ENCODE measurements around the gene CAMKK2. TPM values are rescaled to one million over a fixed set of nuclear protein-coding genes. Genes with fewer than 3 reads are reported as not detected.
A peak's percentile ranks its signal among the peaks of the same experiment; 100 is the strongest.

Gene CAMKK2
- total RNA-seq, 1 experiment from 2014 or later = 24.7 TPM

DNA sequence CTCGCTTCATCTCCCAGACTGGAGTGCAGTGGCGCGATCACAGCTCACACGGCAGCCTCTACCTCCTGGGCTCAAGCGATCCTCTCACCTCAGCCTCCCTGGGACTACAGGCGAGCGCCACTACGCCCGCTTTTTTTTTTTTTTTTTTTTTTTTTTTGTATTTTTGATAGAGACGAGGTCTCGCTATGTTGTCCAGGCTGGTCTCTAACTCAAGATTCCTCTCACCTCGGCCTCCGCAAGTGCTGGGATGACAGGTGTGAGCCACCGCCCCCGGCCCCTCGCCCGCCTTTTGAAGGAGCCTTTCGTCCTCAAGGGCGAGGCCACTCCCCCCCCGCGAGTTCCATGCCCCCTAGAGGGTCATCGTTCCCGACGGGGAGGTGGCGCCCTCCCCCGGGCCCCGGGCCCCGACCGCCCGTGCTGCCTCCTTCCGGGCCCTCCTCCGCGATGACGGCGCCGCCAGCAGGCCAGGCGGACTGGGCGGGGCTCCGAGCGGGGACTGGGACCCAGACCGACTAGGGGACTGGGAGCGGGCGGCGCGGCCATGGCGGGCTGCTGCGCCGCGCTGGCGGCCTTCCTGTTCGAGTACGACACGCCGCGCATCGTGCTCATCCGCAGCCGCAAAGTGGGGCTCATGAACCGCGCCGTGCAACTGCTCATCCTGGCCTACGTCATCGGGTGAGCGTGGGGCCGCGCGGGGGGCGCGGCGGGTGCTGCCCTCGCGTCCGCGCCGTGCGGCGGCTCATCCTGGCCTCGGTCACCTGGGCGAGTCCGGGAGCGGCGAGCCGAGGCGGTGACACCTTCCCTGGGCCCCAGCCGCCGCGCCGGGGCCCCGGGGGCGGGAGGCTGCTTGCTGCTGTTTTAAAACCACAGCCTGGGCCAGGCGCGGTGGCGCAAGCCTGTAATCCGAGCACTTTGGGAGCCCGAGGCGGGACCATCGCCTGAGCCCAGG is 86.6 kb downstream of the CAMKK2 start, which contains the start of gene P2RX4:
Gene P2RX4 (plus strand): TSS at position 506 of the 949 bp plus-strand sequence. CDS start 36 bp downstream, at position 542.
- peak within 1 kb of the TSS; percentile 56 for H3K9ac ChIP-seq (ENCODE audit: extremely low read depth, insufficient read length, low read length)
- no peaks in the 10 kb centered on the region for H3K79me1 ChIP-seq (ENCODE audit: insufficient read depth, low read depth, low read length, poor library complexity, severe bottlenecking)
- H2BK20ac ChIP-seq (ENCODE audit: low read depth, low read length, poor library complexity, severe bottlenecking) = no peak within 1 kb of the TSS
- no CpG with 5 or more reads among the region's 97 CpGs for WGBS (ENCODE audit: extremely low coverage, insufficient read length, low lambda C conversion rate)
- no peak within 1 kb of the TSS for H3T11ph ChIP-seq (ENCODE audit: low read length)
- no peaks in the 10 kb centered on the region for H3K36me3 Mint-ChIP-seq (ENCODE audit: insufficient read depth in 1 of 3, low read depth in 3 of 3)
- H3K4me3 Mint-ChIP-seq = peak within 1 kb of the TSS; percentile 79 to 83
- no peak within 1 kb of the TSS for H3K27ac ChIP-seq (ENCODE audit: insufficient read length, low read depth, low read length)
- H2BK5ac ChIP-seq (ENCODE audit: insufficient read length, low read length) = no peak within 1 kb of the TSS
- H3K4me1 ChIP-seq (ENCODE audit: insufficient read depth, low read length) = no peaks in the 10 kb centered on the region
- no peak within 1 kb of the TSS for H2BK15ac ChIP-seq (ENCODE audit: low read depth, low read length)
- H3K4me1 Mint-ChIP-seq = peaks cover 7% of the 10 kb centered on the region in 2 experiments
- DNase-seq = peak; percentile 93
- peak within 1 kb of the TSS in 2 of 3 experiments; percentile 7 to 8; a peak in 3 of 7 replicates for H3K27ac Mint-ChIP-seq
- H3K9me3 Mint-ChIP-seq = no peaks in the 10 kb centered on the region; a peak in 1 of 5 replicates
- H3K18ac ChIP-seq (ENCODE audit: insufficient read length, low read depth, low read length) = peak within 1 kb of the TSS; percentile 73
- H3K9me3 ChIP-seq (ENCODE audit: control insufficient read depth, low read depth, low read length) = no peaks in the 10 kb centered on the region
- H4K5ac ChIP-seq (ENCODE audit: insufficient read length, low read depth, low read length) = no peak within 1 kb of the TSS
- peak within 1 kb of the TSS; percentile 42 for H3K4me2 ChIP-seq (ENCODE audit: insufficient read depth, insufficient read length, low read length)
- TF ChIP-seq, protein P1, sequence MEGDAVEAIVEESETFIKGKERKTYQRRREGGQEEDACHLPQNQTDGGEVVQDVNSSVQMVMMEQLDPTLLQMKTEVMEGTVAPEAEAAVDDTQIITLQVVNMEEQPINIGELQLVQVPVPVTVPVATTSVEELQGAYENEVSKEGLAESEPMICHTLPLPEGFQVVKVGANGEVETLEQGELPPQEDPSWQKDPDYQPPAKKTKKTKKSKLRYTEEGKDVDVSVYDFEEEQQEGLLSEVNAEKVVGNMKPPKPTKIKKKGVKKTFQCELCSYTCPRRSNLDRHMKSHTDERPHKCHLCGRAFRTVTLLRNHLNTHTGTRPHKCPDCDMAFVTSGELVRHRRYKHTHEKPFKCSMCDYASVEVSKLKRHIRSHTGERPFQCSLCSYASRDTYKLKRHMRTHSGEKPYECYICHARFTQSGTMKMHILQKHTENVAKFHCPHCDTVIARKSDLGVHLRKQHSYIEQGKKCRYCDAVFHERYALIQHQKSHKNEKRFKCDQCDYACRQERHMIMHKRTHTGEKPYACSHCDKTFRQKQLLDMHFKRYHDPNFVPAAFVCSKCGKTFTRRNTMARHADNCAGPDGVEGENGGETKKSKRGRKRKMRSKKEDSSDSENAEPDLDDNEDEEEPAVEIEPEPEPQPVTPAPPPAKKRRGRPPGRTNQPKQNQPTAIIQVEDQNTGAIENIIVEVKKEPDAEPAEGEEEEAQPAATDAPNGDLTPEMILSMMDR (conservative IDR thresholded peaks at IDR 0.05) = peak; percentile 42; the same call in 2 of the 3 replicates
- H4K20me1 ChIP-seq (ENCODE audit: control insufficient read depth, insufficient read depth, insufficient read length) = no peaks in the 10 kb centered on the region
- no peak within 1 kb of the TSS for H2BK120ac ChIP-seq (ENCODE audit: low read depth, low read length, poor library complexity, severe bottlenecking)
- H3K27me3 Mint-ChIP-seq (ENCODE audit: low read depth) = peaks cover 19% of the 10 kb centered on the region
- no peak within 1 kb of the TSS for H2AK5ac ChIP-seq (ENCODE audit: insufficient read length, low read length)
- H4K8ac ChIP-seq (replicated peaks; ENCODE audit: insufficient read length, low read depth, low read length) = no peak within 1 kb of the TSS
- no peaks in the 10 kb centered on the region for H3K79me2 ChIP-seq (ENCODE audit: insufficient read depth, low read length)
- no peak within 1 kb of the TSS for H3K23ac ChIP-seq (ENCODE audit: insufficient read length, low read depth, low read length)
- no peaks in the 10 kb centered on the region for H3K23me2 ChIP-seq (ENCODE audit: insufficient read length, low read depth, low read length, poor library complexity, severe bottlenecking)
- H3K14ac ChIP-seq (ENCODE audit: insufficient read depth, low read length) = peak within 1 kb of the TSS; percentile 81
- no peak within 1 kb of the TSS for H3K56ac ChIP-seq (ENCODE audit: insufficient read length, low read depth, low read length)
- no peaks in the 10 kb centered on the region; the same call in 1 of the 2 replicates for H3K27me3 ChIP-seq (ENCODE audit: insufficient read depth, low read length)
- H3K4ac ChIP-seq (ENCODE audit: low read depth, low read length) = no peak within 1 kb of the TSS
- H2BK12ac ChIP-seq (ENCODE audit: insufficient read length, low read depth, low read length) = no peak within 1 kb of the TSS
- H2AFZ ChIP-seq (ENCODE audit: low read length) = no peak within 1 kb of the TSS
- no peak within 1 kb of the TSS for H4K91ac ChIP-seq (ENCODE audit: insufficient read length, low read depth, low read length)
